HG03139 (cell line): ENCODE data around the gene ALK.
"Not testable (repeated sequence)": the region's sequence is repeated elsewhere in the genome, so short reads cannot be mapped to it uniquely, and the experiment has no call there.

Experiments used
- ATAC-seq: cut with Tn5 transposase; IDR thresholded peaks from one replicate; pipeline ENCODE4 v1.9.1; 2021; ENCODE audit not compliant: unreplicated experiment

Gene ALK

GRCh38 chr2:29844713-29845326 lies 76.6 kb downstream of the ALK start:
- no peak for ATAC-seq

- no peak for ATAC-seq
Measured at GRCh38 chr2:29841386-29842004, 79.9 kb downstream of the ALK start.

DNA sequence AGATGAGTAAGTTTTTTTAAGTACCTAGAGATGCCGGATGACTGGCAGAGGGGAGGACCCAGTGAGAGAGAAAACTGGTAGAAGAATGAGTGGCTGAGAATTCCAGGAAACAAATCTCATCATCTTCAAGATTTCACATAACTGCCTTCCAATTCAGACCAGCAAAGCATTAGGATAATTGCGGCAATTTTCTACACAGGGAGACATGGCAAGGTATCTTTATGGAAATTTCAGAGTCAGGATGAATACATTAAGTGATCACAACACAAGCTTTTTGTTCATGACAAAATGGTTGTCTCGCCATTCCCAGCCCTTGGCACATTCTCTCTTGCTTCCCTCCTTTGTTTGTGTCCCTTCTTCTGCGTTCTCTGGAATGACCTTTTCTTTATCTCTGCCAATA lies 82.1 kb downstream of the ALK start:
- no peak for ATAC-seq

- no peak for ATAC-seq
Measured at GRCh38 chr2:29837925-29838324, 83.5 kb downstream of the ALK start.

GRCh38 chr2:29834624-29835023 lies 86.8 kb downstream of the ALK start:
- ATAC-seq, result no peak

GRCh38 chr2:29834036-29834540 lies 87.3 kb downstream of the ALK start:
- ATAC-seq, result no peak

DNA sequence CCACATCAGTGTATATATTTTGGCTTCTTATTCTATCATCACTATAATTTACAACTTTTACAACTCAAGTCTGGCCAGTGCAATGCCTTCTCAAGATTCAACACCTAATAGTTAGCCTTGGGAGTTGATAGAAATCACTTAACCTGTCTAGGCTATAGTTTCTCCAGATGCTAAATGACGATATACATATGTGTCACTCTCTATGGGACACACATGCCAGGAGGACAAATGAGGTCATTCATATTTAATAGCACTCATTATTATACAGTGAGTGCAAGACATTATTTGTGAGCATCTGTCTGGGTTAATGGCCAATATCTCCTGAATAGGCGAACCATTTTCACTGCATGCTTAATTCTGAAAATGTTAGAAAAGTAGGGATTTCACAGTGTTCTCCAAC lies 89.8 kb downstream of the ALK start:
- ATAC-seq, result no peak

DNA sequence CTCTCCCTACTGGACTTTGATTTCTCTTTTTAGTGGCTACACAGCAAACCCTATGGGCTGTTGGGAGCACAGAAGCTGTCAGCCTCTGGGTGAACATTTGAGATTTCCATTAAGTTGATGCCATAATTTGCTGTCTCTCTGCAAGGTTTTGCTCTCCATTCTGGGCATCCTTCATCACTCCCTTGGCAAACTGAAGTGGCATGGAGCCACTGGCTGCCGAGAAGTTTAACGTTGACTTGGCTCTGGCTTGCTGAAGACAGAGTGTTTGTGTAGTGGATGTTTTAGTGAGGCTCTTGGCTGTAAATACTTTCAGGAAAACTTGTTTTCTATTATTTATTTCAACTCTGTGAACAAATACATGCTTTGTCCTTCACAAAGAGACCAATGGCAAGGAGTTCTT lies 91.5 kb downstream of the ALK start:
- ATAC-seq, result no peak

GRCh38 chr2:29824145-29824544 lies 97.2 kb downstream of the ALK start:
- ATAC-seq, result not testable (repeated sequence)

DNA sequence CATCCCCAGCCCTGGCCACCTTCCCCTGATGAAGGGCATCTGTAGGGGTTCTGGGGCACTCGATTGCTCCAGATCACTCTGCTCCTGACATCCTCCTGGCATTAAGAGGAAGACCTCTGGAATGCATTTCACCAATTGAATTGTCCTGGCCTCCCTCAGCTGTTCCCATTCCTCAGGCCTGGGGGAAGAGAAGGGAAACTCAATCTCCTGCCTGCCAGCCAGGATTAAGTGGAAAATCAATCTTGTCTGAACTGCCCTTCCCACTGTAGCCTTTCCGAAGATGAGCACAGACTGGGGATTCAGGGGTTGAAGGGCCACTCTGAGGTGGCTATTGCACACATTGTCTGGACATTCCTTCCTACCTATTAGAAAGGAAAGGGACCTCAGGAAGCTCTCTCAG lies 99.8 kb downstream of the ALK start:
- ATAC-seq, result no peak

DNA sequence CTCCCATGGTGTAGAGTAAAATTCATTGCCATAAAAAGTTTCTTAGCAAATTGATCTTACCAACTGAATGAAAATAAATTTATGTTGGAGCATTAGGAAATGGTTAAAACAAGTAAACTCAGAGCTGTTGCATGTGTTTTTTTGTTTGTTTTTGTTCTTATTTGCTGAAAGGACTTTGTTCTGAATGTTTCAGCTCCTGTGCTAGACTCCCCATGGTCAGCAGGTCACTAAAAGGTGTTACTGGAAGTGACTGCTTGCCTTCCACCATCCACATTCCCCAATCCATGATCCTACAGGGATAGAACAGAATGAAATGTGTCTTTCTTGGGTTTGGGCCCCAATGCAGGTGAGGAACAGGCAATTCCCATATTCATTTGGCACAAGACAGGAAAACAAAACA lies 101.8 kb downstream of the ALK start:
- no peak for ATAC-seq

DNA sequence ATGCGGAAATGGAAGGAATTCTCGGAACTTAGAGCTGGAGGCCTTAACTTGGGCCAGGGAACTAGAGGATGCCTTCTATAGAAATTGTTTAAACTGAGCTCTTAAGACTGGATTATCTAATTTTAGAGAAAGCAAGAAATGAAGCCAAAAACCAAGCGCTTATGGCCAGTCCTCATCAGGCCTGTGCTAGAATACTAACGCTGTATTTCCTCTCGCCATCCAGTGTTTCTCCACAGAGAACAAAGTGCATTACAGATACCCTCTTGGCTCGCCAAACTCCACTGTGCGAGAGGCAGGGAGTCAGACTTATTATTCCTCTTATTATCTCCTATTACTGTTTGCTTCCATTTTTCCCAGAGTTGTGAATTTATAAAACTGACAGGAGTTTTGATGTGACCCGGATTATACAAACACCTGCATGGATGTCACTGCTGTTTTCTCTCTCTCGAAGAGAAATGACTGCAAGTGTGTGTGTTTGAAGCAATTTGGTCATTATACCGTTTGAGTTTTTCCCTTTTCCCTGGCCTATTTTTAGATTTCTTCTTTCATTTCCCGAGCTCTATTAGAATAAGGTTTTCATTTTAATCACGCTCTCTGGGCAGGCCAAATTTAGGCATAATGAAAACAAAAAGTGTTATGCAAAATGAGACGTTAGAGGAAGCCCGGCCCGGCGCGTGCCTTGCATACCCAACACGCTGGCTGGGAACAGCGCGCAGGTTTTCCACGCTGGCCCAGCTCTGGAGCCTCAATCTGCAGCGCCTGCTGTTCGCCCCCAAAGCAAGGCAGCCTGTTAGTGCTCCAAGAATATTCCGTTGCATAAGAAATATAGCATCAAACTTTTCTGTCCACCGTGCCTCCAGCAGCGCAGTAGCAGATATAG lies 103.3 kb downstream of the ALK start:
- ATAC-seq, result no peak

DNA sequence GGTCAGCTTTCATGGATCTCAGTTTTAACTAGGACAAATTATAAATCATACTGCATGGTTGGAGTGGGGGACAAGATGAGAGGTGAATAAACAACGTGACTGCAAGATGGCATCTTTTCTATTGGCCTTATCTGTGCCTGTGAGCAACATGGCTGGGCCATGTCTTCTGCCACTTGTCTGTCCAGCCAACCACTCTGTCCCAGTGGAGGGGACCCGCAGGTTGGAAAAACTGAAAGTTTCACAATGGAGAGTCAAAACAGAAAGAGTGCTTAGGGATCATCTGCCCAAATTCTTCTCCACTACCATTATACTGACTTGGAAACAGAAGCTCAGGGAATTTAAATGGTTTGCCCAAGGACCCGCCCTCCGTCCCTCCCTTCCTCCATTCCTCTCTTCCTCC lies 104.1 kb downstream of the ALK start:
- no peak for ATAC-seq

- ATAC-seq, result no peak
Measured at GRCh38 chr2:29816651-29817050, 104.7 kb downstream of the ALK start.

DNA sequence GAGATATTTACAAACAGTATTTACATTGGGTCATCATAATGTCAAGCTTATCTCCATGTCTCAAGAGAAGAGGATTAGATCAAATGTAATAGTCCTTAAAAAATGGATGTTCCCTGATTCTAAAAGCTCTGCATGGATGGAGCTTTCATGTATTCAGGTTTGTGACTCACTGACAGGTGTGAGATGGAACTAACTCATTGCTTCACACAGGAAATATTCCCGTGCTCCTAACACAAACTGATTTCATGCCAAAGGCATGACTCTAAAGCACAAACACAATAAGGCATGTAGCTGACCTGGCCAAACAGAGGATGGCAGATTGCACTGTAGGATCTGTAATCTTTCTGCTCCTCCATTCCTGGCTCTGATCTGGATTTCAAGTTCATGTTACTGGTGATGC lies 110.0 kb downstream of the ALK start:
- ATAC-seq, result no peak

DNA sequence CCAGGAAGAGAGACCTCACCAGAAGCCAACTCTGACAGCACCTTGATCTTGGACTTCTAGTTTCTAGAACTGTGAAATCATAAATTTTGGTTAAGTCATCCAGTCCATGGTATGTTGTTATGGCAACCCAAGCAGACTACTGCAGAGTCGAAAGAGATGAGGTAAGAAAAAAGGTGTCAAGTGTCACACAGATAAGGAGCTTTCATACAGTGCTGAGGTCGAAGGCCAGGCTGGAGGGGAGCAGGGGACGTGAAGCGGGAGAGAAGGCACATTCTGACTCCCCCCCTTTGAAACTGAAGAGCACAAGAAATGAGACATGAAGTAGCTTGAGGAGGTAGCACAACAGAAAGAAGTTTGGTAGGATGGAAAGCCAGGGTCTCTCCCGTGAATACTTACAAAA lies 110.4 kb downstream of the ALK start:
- ATAC-seq, result no peak

DNA sequence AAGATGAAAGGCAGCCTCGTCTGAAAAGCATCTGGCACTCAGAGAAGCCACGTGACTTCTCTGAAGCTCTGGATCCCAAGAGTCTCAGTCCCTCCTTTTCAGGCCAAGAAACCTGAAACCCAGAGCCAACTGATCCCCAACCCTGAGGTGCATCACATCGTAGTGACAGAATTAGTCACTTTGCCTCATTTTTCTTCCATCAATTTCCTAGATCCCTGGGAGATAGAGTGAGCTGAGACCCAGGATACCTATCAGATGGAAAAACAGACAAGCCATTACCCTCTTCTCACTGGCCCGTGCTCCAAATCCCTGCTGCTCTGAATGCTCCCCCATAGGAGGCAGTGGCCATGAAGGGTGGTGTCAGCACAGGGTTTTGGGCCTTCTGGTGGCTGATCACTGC lies 113.1 kb downstream of the ALK start:
- no peak for ATAC-seq

- ATAC-seq, result no peak
Measured at GRCh38 chr2:29807082-29807481, 114.3 kb downstream of the ALK start.

GRCh38 chr2:29806461-29806860 lies 114.9 kb downstream of the ALK start:
- no peak for ATAC-seq

DNA sequence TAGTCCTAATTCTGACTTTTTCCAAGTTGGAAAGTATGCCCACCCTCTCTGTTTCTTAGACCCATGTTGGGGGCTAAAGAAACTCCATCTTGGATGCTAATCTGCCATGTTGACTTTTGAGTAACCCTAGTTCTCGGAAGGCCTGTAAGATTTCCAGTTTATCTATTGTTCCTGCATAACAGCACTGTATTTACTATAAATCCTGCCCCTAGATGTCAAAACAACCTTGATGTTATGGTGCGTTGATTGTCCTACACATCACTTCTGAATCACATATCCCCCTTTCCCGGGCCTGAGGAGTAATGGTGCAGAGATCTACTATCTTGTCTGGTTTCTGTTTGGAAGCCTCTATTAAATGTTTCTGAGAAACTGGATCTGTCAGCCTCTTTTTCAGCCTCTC lies 116.7 kb downstream of the ALK start:
- no peak for ATAC-seq

- ATAC-seq, result no peak
Measured at GRCh38 chr2:29803537-29803936, 117.8 kb downstream of the ALK start.

- no peak for ATAC-seq
Measured at GRCh38 chr2:29802986-29803385, 118.4 kb downstream of the ALK start.
